A549 (cell line): ENCODE measurements around the gene TJP3. TPM values are rescaled to one million over a fixed set of nuclear protein-coding genes. Genes with fewer than 3 reads are reported as not detected.
"Not testable (repeated sequence)": the region's sequence is repeated elsewhere in the genome, so short reads cannot be mapped to it uniquely, and the experiment has no call there.

ENCODE experiments used
- ATAC-seq, 2 experiments: fragments of 200-7000 bp in 1 of 2; fragments of >200 bp in 1 of 2; cut with Nextera tagmentation in 1 of 2; cut with Tn5 transposase in 1 of 2; 3 replicates each; pipeline versions ENCODE4 v1.8.0 to v1.9.1; 2018 to 2020; ENCODE audit warnings: mild to moderate bottlenecking in 1 of 2, moderate library complexity in 1 of 2
- CTCF ChIA-PET: fragments of 300-600 bp; sonication (Branson Sonifier 250); formaldehyde crosslinking; extraction: SDS; loops from one replicate; lab custom pipeline; 2021; ENCODE audit warnings: antibody characterized with exemption, inconsistent platforms; lab: Yijun Ruan, JAX
- POLR2A ChIA-PET: fragments of 350-600 bp; formaldehyde crosslinking; extraction: SDS; loops from one replicate; lab custom pipeline; 2021; ENCODE audit warnings: antibody characterized with exemption, inconsistent platforms; lab: Yijun Ruan, JAX
- DNase-seq, 2 experiments: peaks; one replicate each; pipeline versions ENCODE4 v3.0.0 to v3.0.0-alpha.2; 2011 to 2016; ENCODE audit warnings: low read depth in 1 of 2, low spot score in 1 of 2
- FAIRE-seq: peaks from 2 replicates; lab custom pipeline; 2011; peaks lifted over from hg19 to GRCh38; lab: Jason Lieb, UNC
- H3K27ac ChIP-seq, 2 experiments: fragments of >200 bp; sonication (Bioruptor Twin); formaldehyde crosslinking; 3 replicates each; pipeline ENCODE4 v1.5.1; 2016 to 2017
- H3K4me1 ChIP-seq: fragments of >200 bp; sonication (Bioruptor Twin); formaldehyde crosslinking; 3 replicates; pipeline ENCODE4 v1.6.1; 2016
- H3K4me2 ChIP-seq: fragments of >200 bp; sonication (Bioruptor Twin); formaldehyde crosslinking; 3 replicates; pipeline ENCODE4 v1.6.1; 2016
- H3K4me3 ChIP-seq: fragments of >200 bp; sonication (Bioruptor Twin); formaldehyde crosslinking; 3 replicates; pipeline ENCODE4 v1.5.1; 2016
- H3K9me3 ChIP-seq: fragments of >200 bp; sonication (Bioruptor Twin); formaldehyde crosslinking; 3 replicates; pipeline ENCODE4 v1.6.1; 2016
- ATOH8 ChIP-seq: fragments of 250-450 bp; sonication (Bioruptor Pico); IDR thresholded peaks from 2 replicates; pipeline ENCODE4 v1.5.0; 2020; ENCODE audit warnings: low read depth, mild to moderate bottlenecking, moderate library complexity
- BHLHE40 ChIP-seq: IDR thresholded peaks from 2 replicates; pipeline ENCODE4 v1.6.1; 2012; ENCODE audit warnings: low read depth, low read length, inconsistent platforms
- CBX2 ChIP-seq: fragments of 200-600 bp; sonication (generic); IDR thresholded peaks from 2 replicates; pipeline ENCODE4 v1.6.1; 2016; ENCODE audit warnings: low read depth, mild to moderate bottlenecking, borderline replicate concordance
- FOSB ChIP-seq: fragments of 250-450 bp; sonication (Bioruptor Pico); IDR thresholded peaks from 2 replicates; pipeline ENCODE4 v1.5.0; 2020; ENCODE audit warnings: mild to moderate bottlenecking, moderate library complexity
- GATA3 ChIP-seq: IDR thresholded peaks from 2 replicates; pipeline ENCODE4 v1.6.1; 2012; ENCODE audit warnings: borderline replicate concordance
- HDAC2 ChIP-seq: fragments of 200-600 bp; sonication (generic); IDR thresholded peaks from 2 replicates; pipeline ENCODE4 v1.6.1; 2016
- HOXB5 ChIP-seq: fragments of 250-450 bp; sonication (Bioruptor Pico); IDR thresholded peaks from 2 replicates; pipeline ENCODE4 v1.5.0; 2020; ENCODE audit warnings: mild to moderate bottlenecking, moderate library complexity
- KDM1A ChIP-seq: fragments of 200-600 bp; sonication (generic); IDR thresholded peaks from 2 replicates; pipeline ENCODE4 v1.6.1; 2016; ENCODE audit warnings: low read depth, mild to moderate bottlenecking
- POLR2A ChIP-seq: IDR thresholded peaks from 2 replicates; pipeline ENCODE4 v1.6.1; 2012; ENCODE audit warnings: mild to moderate bottlenecking, low read length
- RAD21 ChIP-seq, 2 experiments: fragments of >200 bp in 1 of 2; sonication (Bioruptor Twin) in 1 of 2; formaldehyde crosslinking in 1 of 2; IDR thresholded peaks in 1 of 2; conservative IDR thresholded peaks in 1 of 2; 2 replicates in 1 of 2; 3 replicates in 1 of 2; pipeline ENCODE4 v1.6.1; 2012 to 2018; ENCODE audit warnings: inconsistent platforms in 1 of 2
- RARB ChIP-seq: fragments of 250-450 bp; sonication (Bioruptor Pico); IDR thresholded peaks from 2 replicates; pipeline ENCODE4 v1.8.0; 2021; ENCODE audit warnings: mild to moderate bottlenecking, moderate library complexity
- RFX5 ChIP-seq: fragments of 450-650 bp; IDR thresholded peaks from 2 replicates; pipeline ENCODE4 v1.7.1; 2014; ENCODE audit warnings: antibody characterized with exemption, mild to moderate bottlenecking, moderate library complexity
- RNF2 ChIP-seq: fragments of 200-600 bp; sonication (generic); IDR thresholded peaks from 2 replicates; pipeline ENCODE4 v1.6.1; 2016; ENCODE audit warnings: low read depth, mild to moderate bottlenecking, antibody characterized with exemption, moderate library complexity, borderline replicate concordance
- SMC3 ChIP-seq: fragments of >200 bp; sonication (Bioruptor Twin); formaldehyde crosslinking; IDR thresholded peaks from 3 replicates; pipeline ENCODE4 v1.6.1; 2018; ENCODE audit warnings: inconsistent platforms
- ZSCAN20 ChIP-seq: fragments of 250-450 bp; sonication (Bioruptor Pico); IDR thresholded peaks from 2 replicates; pipeline ENCODE4 v1.8.0; 2022; ENCODE audit warnings: mild to moderate bottlenecking, moderate library complexity
- WGBS: methylation state at CpG from one replicate; pipeline ENCODE4 v1.1.6; 2017; ENCODE audit errors: missing lambda C conversion rate; 5-methylcytosine and 5-hydroxymethylcytosine counted together
- polyA plus RNA-seq, 4 experiments: library from polyadenylated mRNA; depleted of rRNA in 3 of 4; stranded (reverse); fragments of >200 nt; fragmentation: RNase III in 1 of 4; extraction: RNeasy Plus Mini Kit Qiagen cat#74134 plus additional on column Dnase treatment in 1 of 4; gene quantifications; 2 replicates in 3 of 4; 3 replicates in 1 of 4; pipeline ENCODE4 v1.2.3, GENCODE V29; 2011 to 2017
- TF ChIP-seq, protein P1 (sequence below): fragments of >200 bp; sonication (Bioruptor Twin); formaldehyde crosslinking; IDR thresholded peaks from 3 replicates; pipeline ENCODE4 v1.5.1; 2016
- TF ChIP-seq, protein P2 (sequence below): fragments of >200 bp; sonication (Bioruptor Twin); formaldehyde crosslinking; IDR thresholded peaks from 3 replicates; pipeline ENCODE4 v1.6.1; 2016
- TF ChIP-seq, protein P3 (sequence below): fragments of 250-450 bp; sonication (Bioruptor Pico); IDR thresholded peaks from 2 replicates; pipeline ENCODE4 v1.5.0; 2021; ENCODE audit warnings: mild to moderate bottlenecking, moderate library complexity, borderline replicate concordance

Gene TJP3
- polyA plus RNA-seq, 2 of the 4 experiments (the other 2 are of a cell fraction), result 1.5 to 2.3 TPM

GRCh38 chr19:3665681-3666544, 42.3 kb upstream of the TJP3 start:
- Histone ChIP-seq H3K4me3 (no peak overlapping the region), H3K4me2 (no peak overlapping the region), H3K9me3 (no peaks in the 10 kb centered on the region), H3K4me1 (peaks cover 13% of the 10 kb centered on the region), H3K27ac (no peak overlapping the region)
- WGBS, result 58% methylated on average over 11 of the region's 40 CpGs
- ATAC-seq (peak; percentile 67 to 81; a peak in 5 of 6 replicates), DNase-seq (peak in 1 of 2 experiments; percentile 57), FAIRE-seq (no peak)
- TF ChIP-seq RAD21 (conservative IDR thresholded peaks at IDR 0.05 in 1 of 2, IDR thresholded peaks at IDR 0.05 in 1 of 2) (peak; percentile 78 to 83), SMC3 (peak; percentile 77)
- TF ChIP-seq, protein P1, sequence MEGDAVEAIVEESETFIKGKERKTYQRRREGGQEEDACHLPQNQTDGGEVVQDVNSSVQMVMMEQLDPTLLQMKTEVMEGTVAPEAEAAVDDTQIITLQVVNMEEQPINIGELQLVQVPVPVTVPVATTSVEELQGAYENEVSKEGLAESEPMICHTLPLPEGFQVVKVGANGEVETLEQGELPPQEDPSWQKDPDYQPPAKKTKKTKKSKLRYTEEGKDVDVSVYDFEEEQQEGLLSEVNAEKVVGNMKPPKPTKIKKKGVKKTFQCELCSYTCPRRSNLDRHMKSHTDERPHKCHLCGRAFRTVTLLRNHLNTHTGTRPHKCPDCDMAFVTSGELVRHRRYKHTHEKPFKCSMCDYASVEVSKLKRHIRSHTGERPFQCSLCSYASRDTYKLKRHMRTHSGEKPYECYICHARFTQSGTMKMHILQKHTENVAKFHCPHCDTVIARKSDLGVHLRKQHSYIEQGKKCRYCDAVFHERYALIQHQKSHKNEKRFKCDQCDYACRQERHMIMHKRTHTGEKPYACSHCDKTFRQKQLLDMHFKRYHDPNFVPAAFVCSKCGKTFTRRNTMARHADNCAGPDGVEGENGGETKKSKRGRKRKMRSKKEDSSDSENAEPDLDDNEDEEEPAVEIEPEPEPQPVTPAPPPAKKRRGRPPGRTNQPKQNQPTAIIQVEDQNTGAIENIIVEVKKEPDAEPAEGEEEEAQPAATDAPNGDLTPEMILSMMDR, result peak; percentile 74
- TF ChIP-seq, protein P2, sequence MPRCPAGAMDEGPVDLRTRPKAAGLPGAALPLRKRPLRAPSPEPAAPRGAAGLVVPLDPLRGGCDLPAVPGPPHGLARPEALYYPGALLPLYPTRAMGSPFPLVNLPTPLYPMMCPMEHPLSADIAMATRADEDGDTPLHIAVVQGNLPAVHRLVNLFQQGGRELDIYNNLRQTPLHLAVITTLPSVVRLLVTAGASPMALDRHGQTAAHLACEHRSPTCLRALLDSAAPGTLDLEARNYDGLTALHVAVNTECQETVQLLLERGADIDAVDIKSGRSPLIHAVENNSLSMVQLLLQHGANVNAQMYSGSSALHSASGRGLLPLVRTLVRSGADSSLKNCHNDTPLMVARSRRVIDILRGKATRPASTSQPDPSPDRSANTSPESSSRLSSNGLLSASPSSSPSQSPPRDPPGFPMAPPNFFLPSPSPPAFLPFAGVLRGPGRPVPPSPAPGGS, result no peak
- ChIA-PET CTCF (interaction anchor here (0.7 to 3.5 kb wide), 25 partner anchors 8 to 304 kb away, joined by 3 to 30 read pairs (median 4); partner anchors contain the start of gene TJP3), POLR2A (no interaction called here)

GRCh38 chr19:3666545-3666856, 41.7 kb upstream of the TJP3 start:
- 88% methylated on average over 14 of the region's 14 CpGs for WGBS
- TF ChIP-seq KDM1A, result peak; percentile 76; the same call in 1 of the 2 replicates
- TF ChIP-seq, all 56 proteins: peak for 1; not testable (repeated sequence) for 55
- POLR2A ChIA-PET, H3K4me3 ChIP-seq, FAIRE-seq, H3K4me2 ChIP-seq, H3K27ac ChIP-seq, ATAC-seq, DNase-seq, H3K9me3 ChIP-seq: not testable (repeated sequence)
- H3K4me1 ChIP-seq, result peaks cover 19% of the 10 kb centered on the region
- CTCF ChIA-PET, result interaction anchor here (0.7 to 3.5 kb wide), 23 partner anchors 8 to 220 kb away, joined by 3 to 30 read pairs (median 4); partner anchors contain the start of genes PIP5K1C and TJP3

- CTCF ChIA-PET, result interaction anchor here (0.9 to 3.5 kb wide), 10 partner anchors 11 to 155 kb away, joined by 3 to 30 read pairs (median 6); partner anchors contain the start of gene PIP5K1C
- ATAC-seq (no peak), FAIRE-seq (no peak), DNase-seq (no peak)
- no peak overlapping the region for H3K4me2 ChIP-seq
- no peak for TF ChIP-seq RARB (CRISPR knock-in tag)
- TF ChIP-seq POLR2A, result no peak
- TF ChIP-seq ZSCAN20 (CRISPR knock-in tag), result no peak
- no peak for TF ChIP-seq CBX2
- TF ChIP-seq RAD21 (conservative IDR thresholded peaks at IDR 0.05 in 1 of 2, IDR thresholded peaks at IDR 0.05 in 1 of 2), result no peak
- TF ChIP-seq HDAC2, result no peak
- TF ChIP-seq RFX5, result no peak
- TF ChIP-seq, protein P3, sequence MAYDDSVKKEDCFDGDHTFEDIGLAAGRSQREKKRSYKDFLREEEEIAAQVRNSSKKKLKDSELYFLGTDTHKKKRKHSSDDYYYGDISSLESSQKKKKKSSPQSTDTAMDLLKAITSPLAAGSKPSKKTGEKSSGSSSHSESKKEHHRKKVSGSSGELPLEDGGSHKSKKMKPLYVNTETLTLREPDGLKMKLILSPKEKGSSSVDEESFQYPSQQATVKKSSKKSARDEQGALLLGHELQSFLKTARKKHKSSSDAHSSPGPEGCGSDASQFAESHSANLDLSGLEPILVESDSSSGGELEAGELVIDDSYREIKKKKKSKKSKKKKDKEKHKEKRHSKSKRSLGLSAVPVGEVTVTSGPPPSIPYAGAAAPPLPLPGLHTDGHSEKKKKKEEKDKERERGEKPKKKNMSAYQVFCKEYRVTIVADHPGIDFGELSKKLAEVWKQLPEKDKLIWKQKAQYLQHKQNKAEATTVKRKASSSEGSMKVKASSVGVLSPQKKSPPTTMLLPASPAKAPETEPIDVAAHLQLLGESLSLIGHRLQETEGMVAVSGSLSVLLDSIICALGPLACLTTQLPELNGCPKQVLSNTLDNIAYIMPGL, result no peak
- TF ChIP-seq FOSB, result no peak
- TF ChIP-seq HOXB5, result no peak
- TF ChIP-seq GATA3, result no peak
- no peak for TF ChIP-seq BHLHE40
- no peak for TF ChIP-seq RNF2
- TF ChIP-seq ATOH8 (CRISPR knock-in tag), result no peak
- no peak overlapping the region for H3K27ac ChIP-seq
- H3K4me3 ChIP-seq, result no peak overlapping the region
- peaks cover 19% of the 10 kb centered on the region for H3K4me1 ChIP-seq
- WGBS, result 88% methylated on average over 11 of the region's 18 CpGs
- POLR2A ChIA-PET, result no interaction called here
- H3K9me3 ChIP-seq, result no peaks in the 10 kb centered on the region
Observed at GRCh38 chr19:3667037-3667638, 41.0 kb upstream of the TJP3 start.
